HG02943 (cell line): Measurements from ENCODE around the gene BOC.
"Not testable (repeated sequence)": the region's sequence is repeated elsewhere in the genome, so short reads cannot be mapped to it uniquely, and the experiment has no call there.

ENCODE experiments used
- ATAC-seq: cut with Tn5 transposase; IDR thresholded peaks from one replicate; pipeline ENCODE4 v1.9.1; 2021; ENCODE audit warnings: mild to moderate bottlenecking, low read depth, moderate library complexity; ENCODE audit not compliant: unreplicated experiment

BOC gene

DNA sequence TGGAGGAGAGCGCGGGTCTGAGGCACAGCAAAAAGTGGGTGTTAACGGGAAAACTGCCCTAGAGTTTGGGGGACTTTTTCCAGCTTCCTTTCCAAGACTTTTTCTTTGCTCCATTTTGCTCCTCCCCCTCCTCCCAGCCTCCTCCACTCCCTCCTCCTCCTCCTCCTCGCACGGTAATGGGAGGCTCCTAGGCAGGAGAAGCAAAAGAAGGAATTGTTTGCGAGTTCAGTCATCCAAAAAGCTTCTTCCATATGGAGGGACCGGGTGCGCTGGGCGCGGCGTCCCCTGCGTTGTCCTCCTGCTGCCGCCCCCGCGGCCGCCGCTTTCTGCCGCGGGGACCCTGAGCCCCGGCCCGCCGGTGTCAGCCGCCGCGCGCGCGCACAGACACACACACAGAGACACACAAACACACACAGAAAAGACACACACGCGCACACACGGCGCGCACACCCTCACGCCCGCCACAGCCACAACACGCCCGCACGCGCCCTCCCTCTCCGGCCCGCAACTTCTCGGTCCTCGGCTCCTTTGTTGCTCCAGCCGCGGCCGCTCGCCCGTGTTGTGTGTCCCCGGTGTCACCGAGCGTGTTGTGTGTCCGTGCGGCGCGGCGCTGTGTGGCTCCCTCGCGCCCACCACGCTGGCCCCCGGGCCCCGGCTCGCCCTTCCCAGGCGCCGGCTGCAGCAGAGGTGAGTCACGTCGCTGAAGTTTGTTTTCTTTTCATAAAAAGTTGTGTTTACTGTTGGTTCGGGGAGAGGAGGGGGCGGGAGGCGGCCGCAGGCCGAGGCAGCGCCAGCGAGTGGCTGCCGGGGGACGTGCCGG is at the start of gene BOC:
Gene BOC (plus strand): TSS at position 228 of the 820 bp plus-strand sequence. CDS start 38,246 bp downstream, outside the sequence.
- ATAC-seq = no peak

DNA sequence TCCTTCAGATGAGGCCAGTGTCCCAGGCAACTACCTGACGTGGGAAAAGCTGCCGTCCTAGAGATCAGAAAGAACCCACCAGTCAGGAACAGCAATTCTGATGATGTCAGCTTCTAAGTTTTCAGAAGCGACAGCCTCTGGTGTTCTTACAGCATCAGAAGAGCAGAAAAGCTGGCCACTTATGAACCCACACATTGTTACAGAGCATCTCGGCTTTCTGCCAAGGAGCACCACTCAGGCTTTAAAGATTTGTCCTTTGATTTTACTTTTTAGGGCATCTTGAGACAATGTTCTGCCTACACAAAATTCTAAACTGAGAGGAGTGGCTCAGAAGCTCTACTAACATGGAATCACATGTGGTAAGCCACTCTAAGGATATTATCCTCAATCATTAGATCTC is 49.7 kb upstream of the BOC start:
- no peak for ATAC-seq

GRCh38 chr3:113163152-113163551 is 48.2 kb upstream of the BOC start:
- no peak for ATAC-seq

- no peak for ATAC-seq
Measured at GRCh38 chr3:113165841-113166240, 45.5 kb upstream of the BOC start.

GRCh38 chr3:113166357-113166718 is 45.0 kb upstream of the BOC start:
- no peak for ATAC-seq

DNA sequence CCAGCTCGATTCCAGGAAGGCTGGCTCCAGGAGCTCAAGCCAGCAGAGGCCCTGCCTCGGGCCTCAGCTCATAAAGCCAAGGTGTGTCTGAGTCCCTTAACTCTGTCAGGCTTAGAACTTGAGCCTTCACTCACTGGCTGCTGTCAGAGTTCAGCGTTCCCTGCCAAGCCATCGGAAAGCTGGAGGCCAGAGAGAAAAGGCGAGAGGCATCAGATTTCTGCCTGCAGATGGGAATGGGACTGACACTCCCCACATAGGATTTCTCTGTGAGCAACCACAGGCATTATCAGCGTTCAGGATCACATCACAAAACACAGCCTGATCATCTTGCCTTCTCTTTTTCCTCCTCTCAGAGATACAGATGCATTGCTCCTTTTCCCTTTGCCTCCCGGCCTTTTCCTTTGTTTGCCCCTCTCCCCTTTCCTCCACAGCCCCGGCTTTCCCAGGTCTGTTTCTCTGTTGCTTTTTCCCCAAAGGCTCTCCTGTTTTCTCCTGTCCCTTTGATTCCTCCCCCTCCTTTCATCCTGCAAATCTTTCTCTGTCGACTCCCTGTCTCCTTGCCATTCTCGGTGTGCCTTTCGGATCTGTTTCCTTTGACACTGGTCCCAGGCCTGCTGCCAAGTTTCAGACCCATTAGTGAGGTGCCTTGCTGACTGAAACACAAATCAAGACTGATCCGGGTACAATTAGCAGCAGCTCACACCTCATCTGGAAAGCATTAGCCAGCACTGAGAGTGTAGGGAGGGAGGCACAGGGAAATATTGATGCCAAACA is 44.5 kb upstream of the BOC start:
- no peak for ATAC-seq

- ATAC-seq = no peak
Measured at GRCh38 chr3:113167825-113168801, 43.2 kb upstream of the BOC start.

- ATAC-seq = no peak
Measured at GRCh38 chr3:113169891-113170452, 41.4 kb upstream of the BOC start.

DNA sequence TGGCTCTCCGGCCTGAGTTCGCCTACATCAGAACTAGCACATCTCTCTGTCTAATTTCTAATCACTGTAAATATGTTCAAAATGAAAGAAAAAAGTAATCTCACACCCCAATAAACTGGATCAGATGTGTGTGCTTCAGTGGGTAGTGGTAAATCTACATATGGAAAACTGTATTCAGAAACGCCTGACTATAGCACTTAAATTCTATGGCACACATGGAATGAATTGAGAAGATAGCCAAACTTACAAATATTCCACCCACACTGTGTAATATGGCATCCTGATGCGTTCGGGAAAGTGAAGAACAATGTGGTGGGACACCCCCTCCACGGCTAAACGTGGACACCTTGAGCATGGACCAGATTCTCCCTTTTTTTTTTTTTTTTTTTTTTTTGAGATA is 40.6 kb upstream of the BOC start:
- no peak for ATAC-seq

GRCh38 chr3:113171675-113172300 is 39.6 kb upstream of the BOC start:
- ATAC-seq = not testable (repeated sequence)

DNA sequence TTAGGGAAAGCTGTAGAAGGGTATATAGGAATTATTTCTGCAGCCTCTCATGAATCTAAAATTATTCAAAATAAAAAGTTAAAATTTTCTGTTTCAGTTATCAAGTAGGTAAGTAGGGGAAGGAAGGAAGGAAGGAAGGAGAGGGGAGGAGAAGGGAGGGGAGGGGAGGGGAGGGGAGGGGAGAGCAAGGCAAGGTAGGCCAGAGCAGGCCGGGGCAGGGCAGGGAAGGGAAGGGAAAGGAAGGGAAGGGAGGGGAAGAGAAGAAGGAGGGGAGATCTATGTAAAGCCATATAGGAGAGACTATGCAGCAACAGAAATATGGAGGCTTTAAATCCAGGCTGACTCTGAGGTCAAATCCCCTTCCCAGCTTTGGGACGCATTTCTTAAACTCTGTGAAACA is 38.3 kb upstream of the BOC start:
- ATAC-seq = no peak

DNA sequence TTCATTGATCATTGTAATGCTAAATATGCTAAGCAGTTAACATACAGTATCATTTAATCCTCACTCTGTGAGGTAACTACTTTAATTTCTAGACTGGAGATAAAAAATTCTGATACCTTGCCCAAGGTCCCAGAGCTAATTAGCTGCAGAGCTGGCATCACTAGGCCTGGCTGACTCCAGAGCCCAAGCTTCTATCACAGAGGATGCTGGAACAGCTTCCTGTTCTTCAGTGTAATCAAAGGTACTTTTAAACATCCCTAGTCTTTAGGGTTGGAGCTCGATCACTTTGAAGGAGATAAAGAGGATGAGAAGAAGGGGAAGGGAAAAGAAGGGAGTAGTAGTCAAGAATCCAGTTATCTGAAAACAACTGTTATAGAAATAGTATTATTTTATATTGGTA is 37.1 kb upstream of the BOC start:
- ATAC-seq = no peak

GRCh38 chr3:113174801-113175485 is 36.4 kb upstream of the BOC start:
- no peak for ATAC-seq

DNA sequence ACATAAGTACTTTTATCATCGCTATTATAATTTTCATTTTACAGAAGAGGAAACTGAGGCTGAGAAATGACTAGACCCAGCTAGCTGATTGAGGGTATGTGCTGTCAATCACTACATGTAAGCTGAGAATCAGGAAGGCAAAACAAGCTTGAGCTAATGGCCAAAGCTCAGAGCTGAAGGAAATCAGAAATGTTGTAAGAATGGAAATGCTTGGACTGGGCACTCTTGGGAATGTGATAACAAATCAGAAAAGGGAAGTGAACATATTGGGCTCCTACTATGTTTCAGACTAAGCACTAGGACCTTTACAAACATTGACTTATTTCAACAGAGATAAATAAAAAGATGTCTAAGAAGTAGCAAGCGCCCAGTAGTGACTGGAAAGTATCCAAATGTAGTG is 33.8 kb upstream of the BOC start:
- no peak for ATAC-seq

DNA sequence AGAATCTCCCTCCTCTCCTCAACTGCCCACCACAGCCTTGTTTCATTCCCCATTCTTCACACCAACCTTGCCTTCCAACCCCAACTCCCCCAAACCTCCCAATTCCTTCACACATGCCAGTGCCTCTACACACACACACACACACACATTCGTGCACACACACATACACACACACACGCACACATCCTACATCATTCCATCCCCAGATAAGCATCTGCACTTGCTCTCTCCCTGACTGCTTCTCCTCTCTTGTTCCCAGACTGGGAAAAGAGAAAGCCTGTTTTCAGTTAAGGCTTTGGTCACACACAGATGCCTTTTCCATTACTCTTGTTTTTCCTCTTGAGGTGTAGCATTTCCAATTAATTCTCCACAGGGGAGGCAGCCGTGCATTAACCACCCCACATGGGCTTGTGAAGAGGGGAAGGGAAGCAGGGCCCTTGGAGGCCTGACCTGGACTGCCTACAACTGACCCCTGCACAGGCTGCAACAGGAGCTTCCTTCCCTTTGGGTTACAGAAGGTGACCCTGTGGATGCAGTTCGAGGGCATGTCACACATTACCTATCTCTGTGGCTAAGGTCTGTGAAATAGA is 32.0 kb upstream of the BOC start:
- no peak for ATAC-seq

- no peak for ATAC-seq
Measured at GRCh38 chr3:113183748-113184661, 27.4 kb upstream of the BOC start.

DNA sequence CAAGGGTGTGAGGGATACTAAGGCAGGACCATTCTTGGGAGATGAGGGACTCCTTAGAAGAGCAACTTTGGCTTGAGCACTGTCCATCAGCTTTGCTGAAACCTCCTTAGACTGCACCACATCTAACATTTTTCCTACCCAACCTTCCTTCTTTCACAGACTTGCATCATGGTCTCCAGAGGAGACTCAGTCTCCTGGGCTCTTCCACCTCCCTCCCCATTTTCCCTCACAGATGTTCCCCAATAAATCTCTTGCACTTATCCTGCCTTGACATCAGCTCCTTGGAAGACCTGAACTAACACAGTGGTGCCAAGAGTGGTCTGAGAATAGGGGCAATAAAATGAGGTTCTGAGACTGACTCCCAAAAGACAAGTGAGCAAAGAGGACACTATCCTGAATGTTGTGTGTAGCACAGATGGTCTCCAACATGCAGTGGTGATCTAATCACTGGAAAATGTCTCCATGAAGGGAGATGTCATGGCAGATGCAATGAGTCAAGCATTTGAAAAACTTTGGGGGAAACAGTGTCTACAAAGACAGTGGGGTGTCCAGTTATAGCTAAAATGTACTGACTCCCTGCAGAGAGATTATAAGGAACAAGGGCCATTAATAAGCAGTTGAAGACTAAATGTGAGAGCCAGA is 26.0 kb upstream of the BOC start:
- no peak for ATAC-seq

- no peak for ATAC-seq
Measured at GRCh38 chr3:113186566-113186965, 24.8 kb upstream of the BOC start.
